Measurements from ENCODE around the gene CD86. TPM values are rescaled to one million over a fixed set of nuclear protein-coding genes. Genes with fewer than 3 reads are reported as not detected.

Gene CD86
- 0.12 TPM in 1 of 5 replicates, not detected in the others for total RNA-seq (2022; extraction: Qiagen RNA extraction)

GRCh38 chr3:122055215-122055614 is at the start of gene CD86:
Gene CD86, plus strand, starts transcription at chr3:122055362. Its CDS starts 128 bp downstream, at chr3:122055490.

GRCh38 chr3:122021811-122022401 is 33.3 kb upstream of the CD86 start, which contains the start of gene ILDR1:
Gene ILDR1, minus strand, starts transcription at chr3:122022247. Its CDS starts 170 bp downstream, at chr3:122022077.

Other genes starting within 250 kb of the CD86 start
- gene IQCB1, start 220.3 kb upstream of the CD86 start, total RNA-seq (2022; extraction: Qiagen RNA extraction): 9.0 to 10.4 TPM (median 9.6 TPM) in 5 replicates
- 1.4 to 1.9 TPM (median 1.8 TPM) in 5 replicates for gene EAF2, start 220.2 kb upstream of the CD86 start, total RNA-seq (2022; extraction: Qiagen RNA extraction)
- gene SLC15A2, start 161.0 kb upstream of the CD86 start, total RNA-seq (2022; extraction: Qiagen RNA extraction): 0.11 to 0.21 TPM (median 0.19 TPM) in 4 of 5 replicates, not detected in the other
- not detected in 5 replicates for gene ILDR1, start 33.1 kb upstream of the CD86 start, total RNA-seq (2022; extraction: Qiagen RNA extraction)
- gene CASR, start 128.3 kb downstream of the CD86 start, total RNA-seq (2022; extraction: Qiagen RNA extraction): not detected in 5 replicates